ENCODE data around the gene CASP1. TPM values are rescaled to one million over a fixed set of nuclear protein-coding genes. Genes with fewer than 3 reads are reported as not detected.
"Not testable (repeated sequence)": the region's sequence is repeated elsewhere in the genome, so short reads cannot be mapped to it uniquely, and the experiment has no call there.

CASP1 gene
- total RNA-seq, 1 donor from 2014 or later: 106 TPM

DNA sequence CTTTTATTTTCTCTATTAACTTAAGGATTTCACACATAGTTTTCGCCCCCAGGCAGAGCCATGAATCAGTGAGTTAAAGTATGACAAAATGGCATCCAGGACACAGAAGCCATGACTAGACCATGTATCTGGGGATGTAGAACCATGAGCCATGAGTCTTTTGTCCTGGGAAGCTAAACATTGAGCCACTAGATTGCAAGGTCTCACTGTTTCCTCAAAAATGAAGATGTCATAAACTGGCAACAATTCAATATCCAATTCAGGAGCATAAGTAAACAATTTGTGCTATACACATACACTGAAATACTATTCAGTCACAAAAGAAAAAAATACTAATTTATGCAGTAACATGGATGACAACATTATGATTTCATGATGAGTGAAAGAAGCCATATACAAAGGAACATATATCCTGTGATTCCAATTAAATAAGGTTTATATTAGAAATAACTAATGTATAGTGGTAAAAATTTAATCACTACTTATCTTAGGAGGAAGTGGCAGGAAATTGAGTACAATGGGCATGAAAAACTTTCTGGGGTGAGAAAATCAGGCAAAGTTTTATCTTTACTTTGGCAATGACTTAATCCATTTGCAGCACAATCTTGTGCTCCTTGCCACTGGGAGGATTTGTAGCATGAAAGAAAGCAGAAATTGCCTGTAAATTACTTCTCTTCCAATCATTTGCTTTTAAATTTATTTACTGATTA is 38.7 kb upstream of the CASP1 start:
- H3K4me3 ChIP-seq: no peak overlapping the region
- no peaks in the 10 kb centered on the region for H3K4me1 ChIP-seq
- no peak for ATAC-seq
- H3K36me3 ChIP-seq: no peaks in the 10 kb centered on the region
- no peaks in the 10 kb centered on the region for H3K9me3 ChIP-seq
- no peaks in the 10 kb centered on the region for H3K27me3 ChIP-seq
- no peak for TF ChIP-seq CTCF (IDR thresholded peaks at IDR 0.05)
- no peak for DNase-seq
- H3K27ac ChIP-seq: no peak overlapping the region
- intact Hi-C loops (cut with DNase I): no loop called here

DNA sequence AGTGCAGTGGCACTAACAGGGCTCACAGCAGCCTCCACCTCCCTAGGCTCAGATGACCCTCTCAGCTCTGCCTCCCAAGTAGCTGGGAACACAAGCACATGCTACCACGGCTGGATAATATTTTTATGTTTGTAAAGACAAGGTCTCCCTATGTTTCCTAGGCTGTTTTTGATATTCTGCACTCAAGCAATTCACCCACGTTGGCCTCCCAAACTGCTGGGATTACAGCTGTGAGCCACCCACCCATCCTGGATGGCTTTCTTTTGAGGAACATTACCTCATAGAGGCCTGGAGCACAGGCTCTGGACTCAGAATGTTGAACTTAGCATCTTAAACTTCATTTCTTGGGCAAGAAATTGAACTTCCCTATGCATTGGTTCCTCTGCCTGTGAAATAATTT is 37.1 kb upstream of the CASP1 start:
- H3K36me3 ChIP-seq; H3K4me3 ChIP-seq; intact Hi-C loops (cut with DNase I); H3K9me3 ChIP-seq; H3K27ac ChIP-seq; H3K4me1 ChIP-seq; DNase-seq; H3K27me3 ChIP-seq: not testable (repeated sequence)
- peak; percentile 76 for ATAC-seq

- Histone ChIP-seq H3K36me3 (no peaks in the 10 kb centered on the region), H3K27me3 (no peaks in the 10 kb centered on the region), H3K9me3 (no peaks in the 10 kb centered on the region), H3K4me1 (no peaks in the 10 kb centered on the region), H3K4me3 (no peak overlapping the region), H3K27ac (no peak overlapping the region)
- ATAC-seq (peak; percentile 81), DNase-seq (no peak)
- TF ChIP-seq CTCF (IDR thresholded peaks at IDR 0.05): no peak
- intact Hi-C loops (cut with DNase I): no loop called here
Measured at GRCh38 chr11:105071089-105071732, 36.3 kb upstream of the CASP1 start.

DNA sequence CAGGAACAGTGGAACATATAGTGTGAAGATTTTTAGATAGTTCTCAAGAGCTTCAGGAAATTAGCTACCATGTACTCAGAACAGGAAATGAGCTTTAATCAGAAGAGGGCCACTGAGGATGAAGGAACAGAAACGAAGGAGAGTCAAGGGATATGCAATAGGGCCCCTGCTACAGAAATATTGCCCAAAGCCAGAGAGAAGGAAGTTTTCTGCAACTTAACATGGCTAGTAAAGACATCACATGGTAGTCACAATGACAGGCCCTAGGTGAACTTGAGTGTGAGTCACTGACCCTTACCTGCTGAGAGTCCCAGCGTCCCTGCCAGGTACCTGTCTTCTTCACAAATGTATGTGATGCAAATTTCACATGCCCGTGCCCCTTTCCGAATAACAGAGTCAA is 35.4 kb upstream of the CASP1 start:
- no peaks in the 10 kb centered on the region for H3K4me1 ChIP-seq

DNA sequence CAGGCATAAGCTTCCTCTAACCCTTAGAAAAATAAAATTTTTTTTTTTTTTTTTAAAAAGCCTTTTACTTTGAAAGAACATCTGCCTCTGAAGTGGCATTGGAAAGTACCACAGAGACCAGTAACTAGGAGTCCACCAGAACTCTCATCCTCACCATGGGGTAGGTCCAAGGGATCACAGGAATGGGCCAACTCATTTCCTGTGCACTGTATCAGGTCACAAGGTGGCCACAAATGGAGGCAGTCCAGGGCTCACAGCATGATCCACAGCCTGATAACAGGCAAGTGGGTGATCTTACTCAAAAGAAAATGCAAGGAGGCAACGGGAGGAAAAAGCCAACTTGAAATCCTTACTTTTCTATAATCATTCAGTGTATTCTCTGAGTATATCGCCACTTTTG is 34.8 kb upstream of the CASP1 start:
- H3K36me3 ChIP-seq; DNase-seq; H3K27me3 ChIP-seq; H3K4me3 ChIP-seq; ATAC-seq; intact Hi-C loops (cut with DNase I); H3K4me1 ChIP-seq; H3K27ac ChIP-seq; H3K9me3 ChIP-seq: not testable (repeated sequence)

More for the DNA sequence above, 35.4 kb upstream of the CASP1 start:
- no peak for TF ChIP-seq CTCF (IDR thresholded peaks at IDR 0.05)
- Histone ChIP-seq H3K27me3 (no peaks in the 10 kb centered on the region), H3K4me3 (no peak overlapping the region), H3K9me3 (no peaks in the 10 kb centered on the region), H3K27ac (no peak overlapping the region), H3K36me3 (no peaks in the 10 kb centered on the region)
- DNase-seq: no peak
- peak; percentile 55 for ATAC-seq
- intact Hi-C loops (cut with DNase I): no loop called here

DNA sequence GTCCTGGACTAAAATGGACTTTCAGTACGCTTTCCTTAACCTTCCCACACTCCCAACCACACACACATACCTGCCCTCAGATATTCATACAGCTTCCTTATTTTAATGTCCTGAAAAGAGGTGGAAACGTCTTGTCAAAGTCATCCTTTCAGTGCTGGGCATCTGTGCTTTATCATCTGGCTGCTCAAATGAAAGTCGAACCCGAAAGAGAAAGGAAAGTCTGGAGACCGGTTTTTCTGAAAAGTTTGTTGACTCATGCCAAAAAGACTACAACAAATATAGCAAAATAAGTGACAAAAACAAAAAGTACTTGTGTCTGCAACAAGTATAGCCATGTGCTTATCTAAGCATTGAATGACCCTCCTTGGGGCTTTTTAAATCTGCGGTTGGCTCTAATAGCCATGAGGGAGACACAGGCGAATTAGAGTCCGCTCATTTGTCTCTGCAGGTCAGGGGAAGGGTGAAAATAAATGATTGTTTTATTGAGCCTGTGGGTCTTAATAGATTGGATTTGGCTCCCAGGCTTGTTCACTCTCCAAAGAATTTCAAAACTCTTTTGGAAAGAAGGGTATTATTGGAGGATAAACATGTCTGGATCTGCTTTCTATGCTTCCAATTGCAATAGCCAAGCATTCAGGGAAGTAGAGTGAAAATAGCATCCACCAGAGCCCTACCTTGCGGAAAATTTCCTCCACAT is 28.4 kb upstream of the CASP1 start:
- intact Hi-C loops (cut with DNase I); H3K36me3 ChIP-seq; H3K9me3 ChIP-seq; H3K27ac ChIP-seq; H3K4me1 ChIP-seq; H3K27me3 ChIP-seq; ATAC-seq; H3K4me3 ChIP-seq; DNase-seq: not testable (repeated sequence)

DNA sequence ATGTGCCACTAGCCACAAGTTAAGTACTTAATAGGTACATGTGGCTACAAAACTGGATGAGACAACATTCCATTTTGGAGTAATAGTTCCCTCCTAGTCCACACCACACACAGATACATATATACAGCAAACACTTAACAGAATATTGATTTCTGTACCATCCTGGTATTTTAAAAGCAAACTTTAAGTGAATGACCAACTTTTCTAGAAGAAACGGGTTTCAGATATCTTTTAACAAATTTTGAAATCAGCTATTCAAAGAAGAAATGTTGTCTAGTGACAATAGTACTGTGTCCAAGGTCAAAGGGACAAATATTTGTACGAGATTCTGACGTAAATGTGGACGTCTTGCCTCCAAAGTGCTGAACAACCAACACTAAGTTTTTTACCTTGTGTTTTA is 22.5 kb upstream of the CASP1 start:
- no peak for DNase-seq

More for the DNA sequence above, 22.5 kb upstream of the CASP1 start:
- intact Hi-C loops (cut with DNase I): no loop called here
- no peaks in the 10 kb centered on the region for H3K9me3 ChIP-seq
- ATAC-seq: no peak
- H3K4me3 ChIP-seq: no peak overlapping the region
- TF ChIP-seq CTCF (IDR thresholded peaks at IDR 0.05): no peak
- no peaks in the 10 kb centered on the region for H3K4me1 ChIP-seq
- H3K27me3 ChIP-seq: no peaks in the 10 kb centered on the region
- H3K36me3 ChIP-seq: no peaks in the 10 kb centered on the region
- no peak overlapping the region for H3K27ac ChIP-seq

All from upper lobe of right lung (tissue), 1 donor.